Ovary (tissue), 9 donors: ENCODE results near the gene COL25A1. TPM values are rescaled to one million over a fixed set of nuclear protein-coding genes. Genes with fewer than 3 reads are reported as not detected.

Source experiments
- DNase-seq, 5 donors: peaks; one replicate each; pipeline ENCODE4 v3.0.0-alpha.2; 2019 to 2020
- H3K27ac ChIP-seq, 2 donors: fragments of 200-600 bp; one replicate each; pipeline versions ENCODE4 v1.5.1 to v1.8.0; 2019 to 2022
- H3K27me3 ChIP-seq: fragments of 200-600 bp; one replicate; pipeline ENCODE4 v1.8.0; 2022
- H3K36me3 ChIP-seq: fragments of 200-600 bp; sonication (generic); one replicate; pipeline ENCODE4 v1.5.1; 2019
- H3K4me1 ChIP-seq: one replicate; pipeline ENCODE4 v1.8.1; 2013; ENCODE audit warnings: mild to moderate bottlenecking, moderate library complexity; ENCODE audit not compliant: insufficient read depth
- H3K4me3 ChIP-seq: fragments of 200-600 bp; sonication (generic); one replicate; pipeline ENCODE4 v1.5.1; 2017
- H3K9me3 ChIP-seq, 2 donors: fragments of 200-600 bp in 1 of 2; sonication (generic) in 1 of 2; one replicate each; pipeline versions ENCODE4 v1.5.1 to v1.8.1; 2013 to 2019; ENCODE audit warnings: mild to moderate bottlenecking in 1 of 2, moderate library complexity in 1 of 2
- EP300 ChIP-seq: sonication (generic); formaldehyde crosslinking; IDR thresholded peaks from one replicate; pipeline ENCODE4 v1.6.1; 2017; ENCODE audit warnings: antibody characterized with exemption
- POLR2A ChIP-seq: fragments of 450-650 bp; IDR thresholded peaks from one replicate; pipeline ENCODE4 v1.6.1; 2017; ENCODE audit warnings: antibody characterized with exemption, mild to moderate bottlenecking, moderate library complexity
- WGBS, 3 donors: extraction: QIAGEN DNeasy Blood & Tissue Kit in 1 of 3; methylation state at CpG; one replicate each; pipeline versions ENCODE4 v1.1.5 to v1.1.7; 2013 to 2017; 5-methylcytosine and 5-hydroxymethylcytosine counted together
- intact Hi-C, 4 donors: fragments of 100-400 bp; cut with DNase I; formaldehyde crosslinking; loops; one replicate each; pipeline versions ENCODE4 v1.11.0 to v1.15.1; 2022 to 2023
- polyA plus RNA-seq, 2 donors: library from polyadenylated mRNA; stranded (reverse); fragments of 200-250 nt in 1 of 2; fragments of 350-450 nt in 1 of 2; fragmentation: Illumina TruSeq in 1 of 2; extraction: RNeasy Lipid Tissue Mini Kit (QIAGEN cat#74804) in 1 of 2; gene quantifications; one replicate each; pipeline ENCODE4 v1.2.3, GENCODE V29; 2013 to 2014
- total RNA-seq, 7 donors: library from RNA; depleted of rRNA in 2 of 7; stranded (reverse); fragments of >200 nt in 2 of 7; fragmentation: NEBNext Ultra II Directional in 3 of 7; extraction: Animal tissue kit (Norgen Biotek cat#: 25700) in 3 of 7; gene quantifications; one replicate each; pipeline versions ENCODE4 v1.1.0 to v1.2.4, GENCODE V29; 2016 to 2023
- TF ChIP-seq, protein P1 (sequence below), 3 donors: fragments of 450-650 bp in 2 of 3; fragments of 200-600 bp in 1 of 3; IDR thresholded peaks; one replicate each; pipeline versions ENCODE4 v1.5.1 to v1.8.0; 2016 to 2022; ENCODE audit warnings: antibody characterized with exemption in 3 of 3, mild to moderate bottlenecking in 1 of 3
- donor health status: DM: no; HTN: no; CAD: no; lungs with moderate emphysema.
- donor health status: DM: no; HTN: no; CAD: no.
- donor health status: Bipolar disorder and iron deficiency.
- donor health status: DM: yes; HTN: yes; CAD: no.
- donor health status: DM: no; HTN: no; CAD: no.
- donor health status: DM: yes; HTN: yes; CAD: no.

Gene COL25A1
- total and polyA plus RNA-seq, 9 donors: 0.25 to 3.2 (median 0.77) TPM

DNA sequence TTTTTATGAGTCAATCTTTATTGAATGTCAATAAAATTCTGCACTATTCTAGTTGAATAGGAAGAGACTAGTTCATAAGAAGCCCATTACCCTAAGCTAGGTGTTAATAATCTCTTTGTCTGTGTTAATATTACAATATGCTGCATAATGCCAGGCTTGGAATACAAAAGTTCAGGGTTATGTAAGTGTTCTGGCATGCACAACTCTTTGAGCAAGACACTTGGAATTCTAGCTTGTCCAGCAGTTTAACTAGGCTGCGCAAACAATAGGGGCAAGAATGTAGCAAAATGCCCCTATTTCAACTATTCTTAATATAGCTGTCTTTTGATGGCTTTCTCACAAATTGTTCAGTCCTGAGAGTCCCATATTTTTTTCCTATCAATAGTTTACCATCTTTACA, 508.3 kb downstream of the COL25A1 start:
- H3K36me3 ChIP-seq: no peaks in the 10 kb centered on the region
- no peaks in the 10 kb centered on the region for H3K9me3 ChIP-seq
- no peak overlapping the region for H3K4me3 ChIP-seq
- 50 to 70% (median 55%) methylated on average over 1 of the region's 1 CpG for WGBS, 3 donors
- intact Hi-C loops: no loop called here
- no peaks in the 10 kb centered on the region for H3K27me3 ChIP-seq
- no peak for TF ChIP-seq POLR2A
- TF ChIP-seq, protein P1, sequence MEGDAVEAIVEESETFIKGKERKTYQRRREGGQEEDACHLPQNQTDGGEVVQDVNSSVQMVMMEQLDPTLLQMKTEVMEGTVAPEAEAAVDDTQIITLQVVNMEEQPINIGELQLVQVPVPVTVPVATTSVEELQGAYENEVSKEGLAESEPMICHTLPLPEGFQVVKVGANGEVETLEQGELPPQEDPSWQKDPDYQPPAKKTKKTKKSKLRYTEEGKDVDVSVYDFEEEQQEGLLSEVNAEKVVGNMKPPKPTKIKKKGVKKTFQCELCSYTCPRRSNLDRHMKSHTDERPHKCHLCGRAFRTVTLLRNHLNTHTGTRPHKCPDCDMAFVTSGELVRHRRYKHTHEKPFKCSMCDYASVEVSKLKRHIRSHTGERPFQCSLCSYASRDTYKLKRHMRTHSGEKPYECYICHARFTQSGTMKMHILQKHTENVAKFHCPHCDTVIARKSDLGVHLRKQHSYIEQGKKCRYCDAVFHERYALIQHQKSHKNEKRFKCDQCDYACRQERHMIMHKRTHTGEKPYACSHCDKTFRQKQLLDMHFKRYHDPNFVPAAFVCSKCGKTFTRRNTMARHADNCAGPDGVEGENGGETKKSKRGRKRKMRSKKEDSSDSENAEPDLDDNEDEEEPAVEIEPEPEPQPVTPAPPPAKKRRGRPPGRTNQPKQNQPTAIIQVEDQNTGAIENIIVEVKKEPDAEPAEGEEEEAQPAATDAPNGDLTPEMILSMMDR (IDR thresholded peaks at IDR 0.05): no peak
- no peak overlapping the region for H3K27ac ChIP-seq
- DNase-seq: no peak
- no peaks in the 10 kb centered on the region for H3K4me1 ChIP-seq

DNA sequence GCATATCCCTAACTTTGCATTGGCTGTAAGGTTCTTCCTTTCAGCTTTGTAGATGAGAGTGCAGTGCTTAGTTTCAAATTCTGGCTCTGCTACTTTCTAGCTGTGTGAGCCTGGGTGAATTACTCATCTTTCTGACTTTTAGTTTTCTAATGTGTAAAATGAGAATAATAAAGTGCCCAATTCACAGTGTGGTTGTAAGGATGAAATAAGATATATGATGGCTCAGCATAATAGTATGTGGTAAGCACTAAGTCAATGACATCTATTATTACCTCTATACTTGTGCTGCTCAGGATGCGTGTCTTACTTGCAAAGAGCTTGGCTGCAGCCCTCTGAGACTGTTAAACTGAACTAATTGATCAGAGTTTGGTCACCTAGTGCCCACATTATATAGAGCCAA, 509.0 kb downstream of the COL25A1 start:
- Histone ChIP-seq H3K4me1 (no peaks in the 10 kb centered on the region), H3K27me3 (no peaks in the 10 kb centered on the region), H3K36me3 (no peaks in the 10 kb centered on the region), H3K27ac (no peak overlapping the region), H3K9me3 (no peaks in the 10 kb centered on the region), H3K4me3 (no peak overlapping the region)
- intact Hi-C loops: no loop called here
- 93 to 97% (median 95%) methylated on average over 1 of the region's 1 CpG for WGBS, 3 donors
- no peak for TF ChIP-seq POLR2A
- TF ChIP-seq, protein P1 (IDR thresholded peaks at IDR 0.05): no peak
- no peak for TF ChIP-seq EP300
- DNase-seq: no peak

- TF ChIP-seq, protein P1 (IDR thresholded peaks at IDR 0.05): no peak
- TF ChIP-seq POLR2A: no peak
- TF ChIP-seq EP300: no peak
- Histone ChIP-seq H3K27ac (no peak overlapping the region), H3K4me1 (no peaks in the 10 kb centered on the region), H3K36me3 (no peaks in the 10 kb centered on the region), H3K27me3 (no peaks in the 10 kb centered on the region), H3K4me3 (no peak overlapping the region), H3K9me3 (no peaks in the 10 kb centered on the region)
- 93 to 97% (median 97%) methylated on average over 9 of the region's 9 CpGs for WGBS, 3 donors
- intact Hi-C loops: no loop called here
- DNase-seq: no peak
These were observed 513.7 kb downstream of the COL25A1 start for GRCh38 chr4:108788731-108789130.

DNA sequence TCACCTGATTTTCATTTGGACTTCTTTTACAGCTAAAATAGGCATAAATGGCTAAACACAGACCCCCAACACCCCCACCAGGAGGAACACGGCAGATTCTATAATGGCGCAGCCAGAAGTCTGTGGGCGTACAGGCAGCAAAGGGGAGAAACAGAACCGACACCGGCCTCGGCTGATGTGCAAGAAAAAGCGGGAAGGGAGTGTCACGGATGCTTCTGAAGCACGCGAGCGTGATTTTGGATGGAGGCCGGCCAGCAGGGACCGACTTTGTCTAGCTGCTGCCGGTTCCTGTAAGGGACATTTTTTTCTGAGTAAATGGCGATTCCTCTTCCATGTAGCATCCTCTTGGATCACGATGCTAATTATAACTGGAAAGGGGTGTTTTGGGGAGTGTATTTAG, 514.7 kb downstream of the COL25A1 start:
- Histone ChIP-seq H3K4me3 (no peak overlapping the region), H3K36me3 (no peaks in the 10 kb centered on the region), H3K27me3 (no peaks in the 10 kb centered on the region), H3K27ac (no peak overlapping the region), H3K9me3 (no peaks in the 10 kb centered on the region), H3K4me1 (no peaks in the 10 kb centered on the region)
- intact Hi-C loops: no loop called here
- TF ChIP-seq EP300: no peak
- TF ChIP-seq, protein P1 (IDR thresholded peaks at IDR 0.05): no peak
- TF ChIP-seq POLR2A: no peak
- DNase-seq: no peak
- WGBS, 3 donors: 93 to 96% (median 95%) methylated on average over 16 of the region's 16 CpGs

DNA sequence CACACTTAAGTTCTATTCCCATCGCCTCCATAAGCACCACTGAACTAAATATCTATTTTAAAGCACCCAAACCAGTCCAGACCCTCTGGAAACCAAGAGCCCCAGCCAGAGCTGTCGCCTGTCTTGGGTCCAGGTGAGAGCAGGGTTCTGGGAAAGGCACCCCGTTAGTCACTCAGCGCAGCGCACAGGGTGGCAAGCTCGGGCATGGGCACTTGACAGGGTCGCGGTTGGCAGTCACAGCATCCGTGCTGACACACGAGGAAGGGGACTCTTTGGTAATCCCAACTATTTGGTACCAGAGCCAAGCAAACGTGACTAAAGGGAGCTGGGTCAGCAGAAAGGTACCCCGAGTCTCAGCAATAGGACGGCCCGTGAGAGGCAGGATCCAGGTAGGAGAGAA, 515.4 kb downstream of the COL25A1 start:
- Histone ChIP-seq H3K9me3 (no peaks in the 10 kb centered on the region), H3K4me1 (no peaks in the 10 kb centered on the region), H3K36me3 (no peaks in the 10 kb centered on the region), H3K4me3 (no peak overlapping the region), H3K27me3 (no peaks in the 10 kb centered on the region), H3K27ac (no peak overlapping the region)
- intact Hi-C loops: no loop called here
- DNase-seq: no peak
- 89 to 93% (median 91%) methylated on average over 14 of the region's 14 CpGs for WGBS, 3 donors
- no peak for TF ChIP-seq EP300
- TF ChIP-seq POLR2A: no peak
- TF ChIP-seq, protein P1 (IDR thresholded peaks at IDR 0.05): no peak
